ENCODE data around the gene RAPGEF4. TPM values are rescaled to one million over a fixed set of nuclear protein-coding genes. Genes with fewer than 3 reads are reported as not detected.
A peak's percentile ranks its signal among the peaks of the same experiment; 100 is the strongest.

RAPGEF4 gene
- total and polyA plus RNA-seq, 8 donors = 3.6 to 23.7 (median 9.8) TPM; not detected in 1

DNA sequence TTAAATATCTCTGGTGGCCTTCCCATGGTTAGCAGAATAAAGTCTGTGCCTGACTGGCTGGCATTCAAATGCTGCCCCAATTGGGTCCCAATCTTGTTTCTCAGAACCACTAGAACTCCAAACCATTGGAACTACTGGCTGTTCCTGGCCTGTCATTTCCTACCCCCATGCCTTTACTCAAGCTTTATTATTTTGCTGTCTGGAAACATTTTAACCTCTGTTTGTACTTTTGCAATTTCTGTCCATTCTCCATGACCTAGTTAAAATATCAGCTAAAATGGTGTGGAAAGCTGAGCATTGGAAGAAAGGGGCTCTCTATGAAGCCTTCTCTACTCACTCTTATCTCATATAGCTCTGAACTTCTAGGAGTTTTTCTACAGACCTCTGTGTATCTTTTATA is 38.7 kb downstream of the RAPGEF4 start:
- intact Hi-C loops (cut with DNase I; ENCODE audit: low total_unique reads) = no loop called here
- Histone ChIP-seq H3K27me3 (no peaks in the 10 kb centered on the region), H3K4me3 (no peak overlapping the region), H3K27ac (no peak overlapping the region), H3K9me3 (peaks cover 0 to 3% (median 0%) of the 10 kb centered on the region in 4 donors), H3K36me3 (no peaks in the 10 kb centered on the region), H3K4me1 (no peaks in the 10 kb centered on the region)
- DNase-seq = no peak
- TF ChIP-seq EP300 (IDR thresholded peaks at IDR 0.05) (no peak), POLR2A (IDR thresholded peaks at IDR 0.05) (no peak), POLR2AphosphoS5 (IDR thresholded peaks at IDR 0.05) (no peak)
- TF ChIP-seq, protein P1, sequence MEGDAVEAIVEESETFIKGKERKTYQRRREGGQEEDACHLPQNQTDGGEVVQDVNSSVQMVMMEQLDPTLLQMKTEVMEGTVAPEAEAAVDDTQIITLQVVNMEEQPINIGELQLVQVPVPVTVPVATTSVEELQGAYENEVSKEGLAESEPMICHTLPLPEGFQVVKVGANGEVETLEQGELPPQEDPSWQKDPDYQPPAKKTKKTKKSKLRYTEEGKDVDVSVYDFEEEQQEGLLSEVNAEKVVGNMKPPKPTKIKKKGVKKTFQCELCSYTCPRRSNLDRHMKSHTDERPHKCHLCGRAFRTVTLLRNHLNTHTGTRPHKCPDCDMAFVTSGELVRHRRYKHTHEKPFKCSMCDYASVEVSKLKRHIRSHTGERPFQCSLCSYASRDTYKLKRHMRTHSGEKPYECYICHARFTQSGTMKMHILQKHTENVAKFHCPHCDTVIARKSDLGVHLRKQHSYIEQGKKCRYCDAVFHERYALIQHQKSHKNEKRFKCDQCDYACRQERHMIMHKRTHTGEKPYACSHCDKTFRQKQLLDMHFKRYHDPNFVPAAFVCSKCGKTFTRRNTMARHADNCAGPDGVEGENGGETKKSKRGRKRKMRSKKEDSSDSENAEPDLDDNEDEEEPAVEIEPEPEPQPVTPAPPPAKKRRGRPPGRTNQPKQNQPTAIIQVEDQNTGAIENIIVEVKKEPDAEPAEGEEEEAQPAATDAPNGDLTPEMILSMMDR (IDR thresholded peaks at IDR 0.05) = no peak

DNA sequence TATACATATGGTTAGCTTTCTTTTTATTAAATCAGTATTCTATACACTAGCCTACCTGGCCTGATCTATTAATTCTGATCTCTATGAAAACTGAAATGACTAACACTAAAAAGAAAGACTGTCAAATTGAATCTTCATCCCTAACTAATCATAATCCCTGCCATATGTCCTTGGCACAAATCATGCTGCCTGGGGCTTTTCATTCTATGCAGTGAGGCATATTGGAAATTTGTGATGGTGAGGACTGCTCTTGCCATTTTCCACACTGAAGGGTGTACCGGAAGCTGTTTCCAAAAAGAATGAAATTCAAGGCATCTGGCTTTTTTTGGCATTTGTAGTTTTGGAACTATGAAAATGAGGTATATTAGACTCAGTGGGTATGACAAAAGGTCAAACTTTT is 39.7 kb downstream of the RAPGEF4 start:
- H3K9me3 ChIP-seq = peaks cover 0 to 3% (median 0%) of the 10 kb centered on the region in 4 donors
- 91 to 99% (median 92%) methylated on average over 1 of the region's 1 CpG for WGBS, 5 donors
- no peaks in the 10 kb centered on the region for H3K27me3 ChIP-seq
- no peak for DNase-seq
- no peaks in the 10 kb centered on the region for H3K4me1 ChIP-seq
- no peaks in the 10 kb centered on the region for H3K36me3 ChIP-seq
- intact Hi-C loops (cut with DNase I; ENCODE audit: low total_unique reads) = no loop called here
- TF ChIP-seq, protein P1 (IDR thresholded peaks at IDR 0.05) = no peak
- TF ChIP-seq POLR2A (IDR thresholded peaks at IDR 0.05) (no peak), EP300 (IDR thresholded peaks at IDR 0.05) (no peak), POLR2AphosphoS5 (IDR thresholded peaks at IDR 0.05) (no peak)
- no peak overlapping the region for H3K27ac ChIP-seq
- no peak overlapping the region for H3K4me3 ChIP-seq

DNA sequence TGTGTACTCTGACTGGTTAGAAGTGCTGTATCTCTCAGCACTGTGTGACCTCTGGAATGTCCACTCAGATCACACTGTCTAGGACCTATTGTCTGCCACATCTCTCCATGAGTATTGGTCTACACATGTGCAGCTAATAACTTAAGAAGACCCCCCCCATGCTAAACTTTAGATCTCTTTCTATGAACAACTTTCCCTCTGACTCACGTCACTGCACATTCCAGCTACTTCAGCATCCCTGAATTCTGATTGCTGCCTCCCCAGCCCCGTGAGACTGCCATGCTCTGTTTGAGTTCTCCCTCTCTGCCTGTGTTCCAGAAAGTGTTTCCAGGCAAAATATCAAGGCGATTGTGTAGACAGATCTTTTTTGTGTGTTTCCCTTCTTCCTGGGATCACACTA is 41.8 kb downstream of the RAPGEF4 start:
- TF ChIP-seq POLR2AphosphoS5 (IDR thresholded peaks at IDR 0.05) (no peak), POLR2A (IDR thresholded peaks at IDR 0.05) (no peak), EP300 (IDR thresholded peaks at IDR 0.05) (no peak)
- TF ChIP-seq, protein P1 (IDR thresholded peaks at IDR 0.05) = no peak
- Histone ChIP-seq H3K27ac (no peak overlapping the region), H3K9me3 (peaks cover 0 to 3% (median 0%) of the 10 kb centered on the region in 4 donors), H3K27me3 (no peaks in the 10 kb centered on the region), H3K36me3 (no peaks in the 10 kb centered on the region), H3K4me1 (no peaks in the 10 kb centered on the region), H3K4me3 (no peak overlapping the region)
- intact Hi-C loops (cut with DNase I; ENCODE audit: low total_unique reads) = no loop called here
- WGBS, 5 donors = 79 to 86% (median 82%) methylated on average over 3 of the region's 3 CpGs
- DNase-seq = no peak

DNA sequence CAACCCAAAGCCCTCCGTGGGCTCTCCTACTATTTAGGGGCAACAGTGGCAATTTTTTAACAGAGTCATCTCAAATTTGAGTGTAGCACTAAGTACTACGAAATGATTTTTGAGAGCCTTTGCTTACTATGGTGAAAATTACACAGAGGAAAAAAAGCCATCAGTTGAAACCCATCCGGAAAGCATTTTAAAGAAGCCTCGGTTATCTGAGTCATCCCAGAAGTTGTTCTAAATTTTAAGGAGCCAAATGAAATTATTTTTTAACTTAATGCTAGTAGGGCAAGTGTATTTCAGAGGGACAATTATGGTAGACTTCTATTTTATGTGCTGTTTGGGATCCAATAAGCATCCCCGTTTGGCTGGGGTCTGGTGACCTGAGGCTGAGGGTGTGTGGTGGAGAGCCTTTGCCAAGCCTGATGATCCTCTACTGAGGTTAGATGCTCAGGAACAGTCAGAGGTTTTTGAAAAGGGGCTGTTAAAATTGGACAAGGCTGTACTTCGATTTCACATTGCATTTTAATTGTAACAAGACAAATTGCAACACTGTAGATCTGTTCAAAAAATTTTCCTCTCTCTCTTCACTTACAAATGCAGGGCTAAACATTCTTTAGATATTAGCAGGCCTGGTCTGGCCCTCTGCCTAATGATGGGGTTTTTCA is 47.0 kb downstream of the RAPGEF4 start:
- 76 to 87% (median 82%) methylated on average over 6 of the region's 6 CpGs for WGBS, 5 donors
- H3K36me3 ChIP-seq = no peaks in the 10 kb centered on the region
- intact Hi-C loops (cut with DNase I; ENCODE audit: low total_unique reads) = no loop called here
- H3K27me3 ChIP-seq = no peaks in the 10 kb centered on the region
- TF ChIP-seq EP300 (IDR thresholded peaks at IDR 0.05) (no peak), POLR2A (IDR thresholded peaks at IDR 0.05) (no peak), POLR2AphosphoS5 (IDR thresholded peaks at IDR 0.05) (no peak)
- TF ChIP-seq, protein P1 (IDR thresholded peaks at IDR 0.05) = no peak
- no peak overlapping the region for H3K4me3 ChIP-seq
- no peaks in the 10 kb centered on the region for H3K9me3 ChIP-seq
- H3K4me1 ChIP-seq = peaks cover 0 to 8% (median 3%) of the 10 kb centered on the region in 4 donors
- DNase-seq = peak in 1 of 2 donors; percentile 41
- H3K27ac ChIP-seq = no peak overlapping the region

All from stomach (tissue), 9 donors.